GM18870 (cell line): ENCODE data around the gene EVC2.

Source experiments
- ATAC-seq: cut with Tn5 transposase; IDR thresholded peaks from one replicate; pipeline ENCODE4 v1.9.1; 2021; ENCODE audit warnings: moderate library complexity; ENCODE audit not compliant: unreplicated experiment

The EVC2 gene, protein sequence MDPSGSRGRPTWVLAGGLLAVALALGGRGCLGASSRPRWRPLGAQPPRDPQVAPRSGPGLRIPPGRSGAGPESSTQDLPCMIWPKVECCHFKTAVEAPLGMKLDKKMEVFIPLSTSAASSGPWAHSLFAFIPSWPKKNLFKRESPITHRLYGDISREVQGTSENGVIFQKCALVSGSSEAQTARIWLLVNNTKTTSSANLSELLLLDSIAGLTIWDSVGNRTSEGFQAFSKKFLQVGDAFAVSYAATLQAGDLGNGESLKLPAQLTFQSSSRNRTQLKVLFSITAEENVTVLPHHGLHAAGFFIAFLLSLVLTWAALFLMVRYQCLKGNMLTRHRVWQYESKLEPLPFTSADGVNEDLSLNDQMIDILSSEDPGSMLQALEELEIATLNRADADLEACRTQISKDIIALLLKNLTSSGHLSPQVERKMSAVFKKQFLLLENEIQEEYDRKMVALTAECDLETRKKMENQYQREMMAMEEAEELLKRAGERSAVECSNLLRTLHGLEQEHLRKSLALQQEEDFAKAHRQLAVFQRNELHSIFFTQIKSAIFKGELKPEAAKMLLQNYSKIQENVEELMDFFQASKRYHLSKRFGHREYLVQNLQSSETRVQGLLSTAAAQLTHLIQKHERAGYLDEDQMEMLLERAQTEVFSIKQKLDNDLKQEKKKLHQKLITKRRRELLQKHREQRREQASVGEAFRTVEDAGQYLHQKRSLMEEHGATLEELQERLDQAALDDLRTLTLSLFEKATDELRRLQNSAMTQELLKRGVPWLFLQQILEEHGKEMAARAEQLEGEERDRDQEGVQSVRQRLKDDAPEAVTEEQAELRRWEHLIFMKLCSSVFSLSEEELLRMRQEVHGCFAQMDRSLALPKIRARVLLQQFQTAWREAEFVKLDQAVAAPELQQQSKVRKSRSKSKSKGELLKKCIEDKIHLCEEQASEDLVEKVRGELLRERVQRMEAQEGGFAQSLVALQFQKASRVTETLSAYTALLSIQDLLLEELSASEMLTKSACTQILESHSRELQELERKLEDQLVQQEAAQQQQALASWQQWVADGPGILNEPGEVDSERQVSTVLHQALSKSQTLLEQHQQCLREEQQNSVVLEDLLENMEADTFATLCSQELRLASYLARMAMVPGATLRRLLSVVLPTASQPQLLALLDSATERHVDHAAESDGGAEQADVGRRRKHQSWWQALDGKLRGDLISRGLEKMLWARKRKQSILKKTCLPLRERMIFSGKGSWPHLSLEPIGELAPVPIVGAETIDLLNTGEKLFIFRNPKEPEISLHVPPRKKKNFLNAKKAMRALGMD

DNA sequence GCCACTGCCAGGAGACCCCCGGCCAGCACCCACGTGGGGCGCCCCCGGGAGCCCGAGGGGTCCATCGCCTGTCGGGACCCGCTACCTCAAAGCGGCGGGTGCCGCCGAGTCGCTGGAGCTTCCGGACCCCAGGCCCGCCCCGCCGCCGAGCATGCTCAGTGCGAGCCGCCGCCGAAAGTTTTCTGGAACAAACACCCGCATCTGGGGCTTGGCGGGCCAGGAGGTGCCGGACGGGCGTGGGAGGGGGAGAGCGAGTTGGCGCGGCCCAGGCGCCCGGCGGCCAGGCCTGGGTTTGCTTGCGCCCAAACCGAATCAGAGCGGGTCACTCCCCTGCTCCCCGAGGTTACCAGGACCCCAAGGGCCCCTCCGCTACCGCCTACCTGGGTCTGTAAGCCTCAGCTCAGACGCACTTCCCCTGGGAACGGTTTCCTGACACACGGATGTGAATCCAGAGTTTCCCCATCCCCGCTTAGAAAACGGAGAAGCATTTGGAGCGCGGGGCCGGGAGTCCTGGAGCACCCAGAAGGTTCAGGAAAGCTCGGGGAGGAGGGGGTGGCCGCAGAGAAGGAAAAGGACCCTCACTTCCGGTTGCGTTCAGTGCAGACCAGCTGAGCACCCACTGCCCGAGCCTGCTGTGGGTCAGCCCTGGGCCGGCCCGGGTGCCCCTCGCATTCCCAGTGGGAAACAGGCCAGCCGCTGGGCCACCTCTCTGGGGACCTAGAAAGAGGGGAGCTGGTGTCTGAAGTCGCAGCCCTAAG lies at the start of gene EVC2:
EVC2 (minus strand) TSS at position 111 of the 758 bp plus-strand sequence; CDS start at position 65, 46 bp downstream.
- ATAC-seq: no peak

DNA sequence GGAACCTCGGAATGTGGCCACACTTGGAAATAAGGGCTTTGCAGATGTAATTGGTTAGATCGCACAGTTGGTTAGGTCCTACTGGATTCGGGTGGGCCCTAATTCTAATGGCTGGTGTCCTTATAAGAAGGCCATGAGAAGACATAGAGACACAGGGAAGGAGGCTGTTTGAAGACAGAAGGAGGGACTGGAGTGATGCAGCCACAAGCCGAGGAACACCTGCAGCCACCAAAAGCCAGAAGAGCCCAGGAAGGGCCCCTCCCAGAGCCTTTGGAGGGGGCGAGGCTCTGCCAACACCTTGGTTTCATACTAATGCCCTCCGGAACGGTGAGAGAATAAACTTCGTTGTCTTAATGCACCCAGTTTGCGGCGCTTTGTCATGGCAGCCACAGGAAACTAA lies 49.6 kb upstream of the EVC2 start:
- ATAC-seq: no peak

DNA sequence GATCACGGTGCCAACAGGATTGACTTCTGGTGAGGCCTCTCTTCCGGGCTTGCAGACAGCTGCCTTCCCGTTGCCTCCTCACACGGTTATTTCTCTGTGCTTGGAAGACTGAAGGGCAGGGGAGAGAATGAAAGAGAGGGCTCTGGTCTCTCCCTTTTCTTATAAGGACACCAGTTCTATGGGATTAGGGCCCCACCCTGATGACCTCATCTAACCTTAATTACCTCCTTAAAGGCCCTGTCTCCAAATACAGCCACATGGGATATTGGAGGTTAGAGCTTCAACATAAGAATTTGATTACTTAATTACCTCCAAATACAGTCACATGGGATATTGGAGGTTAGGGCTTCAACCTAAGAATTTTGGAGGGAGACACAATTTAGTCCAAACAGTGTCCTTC lies 49.2 kb upstream of the EVC2 start:
- no peak for ATAC-seq

DNA sequence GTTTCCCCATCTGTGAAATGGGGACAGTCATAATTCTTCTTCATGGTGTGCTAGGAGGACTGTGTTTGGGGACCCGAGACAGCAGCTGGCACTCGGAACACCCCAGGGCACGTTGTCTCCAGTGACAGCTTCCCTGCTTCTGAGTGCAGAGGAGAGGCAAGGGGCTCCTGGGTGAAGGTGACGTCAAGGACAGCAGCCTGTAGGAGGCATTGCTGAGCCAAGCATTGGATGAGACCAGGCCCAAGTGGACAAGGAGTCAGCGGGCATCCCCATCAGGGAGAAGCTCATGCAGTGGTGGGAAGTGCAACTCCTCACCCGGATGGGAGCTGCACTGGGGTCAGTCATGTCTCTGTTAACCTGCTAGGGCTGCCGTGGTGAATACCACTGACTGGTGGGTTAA lies 48.7 kb upstream of the EVC2 start:
- no peak for ATAC-seq

DNA sequence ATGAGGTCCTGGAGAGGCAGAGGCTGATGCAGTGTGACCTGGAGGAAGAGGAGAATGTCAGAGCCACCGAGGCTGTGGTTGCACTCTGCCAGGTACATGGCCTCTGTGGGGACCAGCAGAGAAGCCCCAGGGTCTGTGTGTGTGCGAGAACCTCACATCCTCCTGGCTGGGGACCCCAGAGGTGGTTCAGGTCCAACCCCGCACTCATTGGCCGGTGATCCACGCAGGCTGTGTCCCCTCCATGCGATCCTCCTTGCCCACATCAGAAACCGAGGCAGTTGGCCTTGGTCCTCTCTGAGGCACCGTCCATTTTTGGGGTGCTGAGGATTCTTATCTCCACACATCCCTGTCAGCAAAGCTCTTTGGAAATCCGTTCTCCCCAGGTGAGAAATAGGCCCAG lies 47.9 kb upstream of the EVC2 start:
- ATAC-seq: no peak

DNA sequence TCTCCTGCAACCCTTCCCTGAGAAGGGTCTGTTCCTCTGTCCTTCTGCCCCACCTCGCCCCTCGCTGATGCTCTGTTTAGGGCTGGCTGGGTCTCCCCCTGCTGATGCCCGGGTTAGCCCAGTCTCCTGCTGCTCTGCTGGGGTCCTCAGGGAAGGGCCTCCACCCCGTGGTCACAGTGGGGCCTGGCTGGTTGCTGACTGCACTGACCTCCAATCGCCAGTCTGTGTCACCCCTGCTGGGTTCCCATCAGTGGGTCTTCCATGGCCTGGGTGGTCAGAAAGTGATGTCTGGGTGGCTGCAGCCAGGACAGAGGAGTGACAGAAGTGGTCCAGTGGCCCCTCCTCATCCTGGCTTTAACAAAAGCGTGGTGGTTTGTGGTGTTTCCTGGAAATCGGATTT lies 47.3 kb upstream of the EVC2 start:
- ATAC-seq: no peak

DNA sequence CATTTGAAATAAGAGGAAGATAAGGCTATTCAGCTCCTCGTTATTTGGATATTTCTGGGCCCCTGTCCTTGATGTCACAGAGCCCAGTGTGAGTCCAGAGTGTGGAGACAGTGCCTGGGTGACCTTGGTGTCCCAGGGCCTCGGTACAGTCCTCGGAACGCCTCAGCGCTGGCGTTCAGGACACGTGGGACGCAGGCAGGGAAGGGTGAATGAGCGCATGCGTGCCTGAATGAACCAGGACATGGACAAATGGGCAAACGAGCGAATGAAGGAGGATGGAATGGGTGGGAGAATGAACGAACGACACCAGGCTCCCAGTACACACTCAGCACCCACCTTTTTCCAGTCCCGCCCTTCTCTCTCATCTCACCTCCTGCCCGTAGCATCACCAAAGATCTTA lies 46.8 kb upstream of the EVC2 start:
- no peak for ATAC-seq

DNA sequence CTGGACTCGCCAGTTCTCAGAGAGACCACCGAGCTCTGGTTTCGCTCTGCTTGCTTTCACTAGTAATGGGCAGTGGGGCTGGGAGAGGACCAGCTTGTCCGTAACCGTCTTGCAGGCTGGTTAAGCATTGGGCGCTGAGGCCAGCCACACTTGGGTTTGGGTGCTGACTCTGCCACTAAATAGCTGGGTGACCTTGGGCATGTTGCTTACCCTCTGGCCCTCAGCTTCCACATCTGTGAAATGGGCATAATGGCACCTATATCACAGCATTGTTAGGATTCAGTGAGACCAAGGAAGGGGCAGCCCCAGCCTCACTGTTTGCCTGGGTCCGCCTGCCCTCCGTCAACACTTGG lies 46.1 kb upstream of the EVC2 start:
- no peak for ATAC-seq

DNA sequence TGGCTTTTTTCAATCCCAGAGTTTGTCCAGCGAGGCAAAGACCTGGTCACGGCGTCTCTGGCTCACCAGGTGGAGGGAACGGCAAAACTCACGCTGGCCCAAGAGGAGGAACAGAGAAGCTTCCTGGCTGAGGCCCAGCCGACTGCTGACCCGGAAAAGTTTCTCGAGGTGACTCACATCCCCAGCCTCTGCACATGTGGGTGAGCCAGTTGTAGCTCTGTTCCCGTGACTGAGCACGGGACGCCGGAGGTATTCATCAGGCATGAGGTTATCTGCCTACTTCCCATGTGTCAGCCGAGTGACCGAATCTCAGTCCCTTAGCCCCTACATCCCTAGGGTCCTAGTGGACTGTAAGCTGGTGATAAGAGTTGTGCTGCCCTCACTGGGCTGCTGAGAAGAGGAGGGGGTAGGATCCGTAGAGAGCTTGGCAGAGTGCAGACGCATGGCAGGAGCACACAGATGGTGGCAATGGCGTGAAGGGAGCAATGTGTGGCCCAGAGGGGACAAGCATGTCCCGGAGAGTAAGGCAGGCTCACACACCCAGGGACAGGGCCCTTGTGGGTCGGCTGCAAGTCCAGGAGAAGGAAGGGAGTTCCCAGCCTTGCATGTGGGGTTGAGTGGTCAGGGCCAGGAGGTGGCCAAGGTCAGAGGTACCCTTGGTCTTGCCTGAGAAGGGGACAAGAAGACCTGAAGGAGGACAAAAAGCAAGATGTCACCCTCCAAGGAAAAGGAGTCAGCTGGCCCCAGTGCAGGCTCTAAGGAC lies 45.6 kb upstream of the EVC2 start:
- ATAC-seq: no peak

DNA sequence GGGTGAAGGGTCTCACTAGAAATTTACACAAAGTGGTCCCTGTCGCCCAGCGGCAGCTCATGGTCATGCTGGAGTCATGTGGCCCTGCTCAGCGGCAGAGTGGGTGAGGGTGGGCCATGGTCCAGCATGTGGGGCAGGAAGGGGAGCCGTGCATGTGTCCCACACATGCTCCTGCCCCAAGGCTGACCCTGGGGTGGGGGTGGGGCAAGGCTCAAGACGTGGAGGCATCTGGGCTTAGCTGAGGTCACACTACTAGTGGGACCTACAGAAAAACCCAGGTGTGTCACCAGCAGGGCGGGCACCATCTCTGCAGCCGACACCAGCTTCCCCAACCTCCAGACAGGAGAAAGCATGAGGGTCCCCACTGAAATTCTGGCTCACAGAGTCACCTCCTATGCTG lies 45.0 kb upstream of the EVC2 start:
- no peak for ATAC-seq

DNA sequence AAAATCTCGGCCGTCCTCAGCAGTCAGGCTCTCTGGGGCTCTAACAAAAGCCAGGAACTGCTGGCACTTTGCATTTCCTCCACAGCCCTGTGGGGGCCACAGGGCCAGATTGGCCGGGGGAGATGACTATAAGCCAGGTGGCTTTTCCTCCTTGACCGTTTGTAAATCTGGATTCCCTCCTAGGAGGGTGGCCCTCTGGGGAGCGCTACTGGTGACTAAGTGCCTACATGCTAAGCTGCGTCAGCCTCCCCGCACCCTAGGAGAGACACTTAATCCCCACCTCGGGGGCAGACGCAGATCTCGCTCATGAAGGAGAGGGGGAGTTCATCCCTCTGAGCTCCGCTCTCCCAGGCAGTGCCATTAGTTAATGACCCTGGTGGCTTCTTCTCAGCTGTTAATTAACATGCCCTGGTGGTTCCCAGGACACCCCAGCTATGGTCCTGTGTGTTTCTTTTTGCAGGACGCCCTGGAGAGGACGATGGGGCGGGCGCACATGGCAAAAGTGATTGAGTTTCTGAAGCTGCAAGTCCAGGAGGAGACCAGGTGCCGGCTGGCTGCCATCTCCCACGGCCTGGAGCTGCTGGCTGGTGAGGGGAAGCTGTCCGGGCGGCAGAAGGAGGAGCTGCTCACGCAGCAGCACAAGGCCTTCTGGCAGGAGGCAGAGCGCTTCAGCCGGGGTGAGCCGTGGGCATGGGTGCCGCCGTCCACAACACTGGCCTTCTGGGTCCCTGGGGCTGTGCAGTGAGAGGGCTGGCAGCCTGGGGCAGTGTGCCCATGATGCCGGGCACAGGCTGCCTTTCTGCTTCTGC lies 44.2 kb upstream of the EVC2 start:
- ATAC-seq: no peak

DNA sequence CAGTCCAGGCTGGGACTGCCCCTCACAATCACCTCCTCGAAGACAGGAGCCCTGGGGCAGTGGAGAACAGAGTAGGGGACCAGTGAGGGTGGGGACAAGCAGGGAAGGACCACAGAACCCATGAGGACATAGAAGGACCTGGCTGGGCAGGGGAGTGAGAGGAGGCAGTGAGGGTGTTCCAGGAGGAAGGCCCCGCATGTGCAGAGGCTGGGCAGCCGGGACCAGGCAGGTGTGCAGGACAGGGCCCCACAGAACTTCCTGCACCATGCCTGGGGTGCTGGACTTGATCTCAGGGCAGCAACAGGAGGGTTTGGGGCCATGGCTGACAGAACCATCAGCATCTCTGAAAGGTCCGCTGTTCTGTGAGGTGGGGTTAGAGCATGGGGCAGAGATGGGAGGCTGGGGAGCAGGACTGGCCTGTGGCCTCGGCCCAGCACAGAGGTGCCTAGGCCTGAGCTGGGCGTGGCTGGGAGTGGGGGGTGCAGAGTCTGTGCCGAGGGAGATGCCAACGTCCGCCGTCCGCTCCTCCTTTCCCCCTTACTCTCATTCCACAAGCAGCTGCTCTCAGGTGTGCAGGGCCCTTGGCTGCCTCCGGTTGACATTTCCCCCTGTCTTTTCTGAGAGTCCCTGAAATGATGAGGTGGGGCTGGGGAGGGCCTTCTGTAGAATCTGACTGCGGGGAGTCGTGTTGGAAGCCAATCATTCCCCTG lies 43.5 kb upstream of the EVC2 start:
- ATAC-seq: no peak

DNA sequence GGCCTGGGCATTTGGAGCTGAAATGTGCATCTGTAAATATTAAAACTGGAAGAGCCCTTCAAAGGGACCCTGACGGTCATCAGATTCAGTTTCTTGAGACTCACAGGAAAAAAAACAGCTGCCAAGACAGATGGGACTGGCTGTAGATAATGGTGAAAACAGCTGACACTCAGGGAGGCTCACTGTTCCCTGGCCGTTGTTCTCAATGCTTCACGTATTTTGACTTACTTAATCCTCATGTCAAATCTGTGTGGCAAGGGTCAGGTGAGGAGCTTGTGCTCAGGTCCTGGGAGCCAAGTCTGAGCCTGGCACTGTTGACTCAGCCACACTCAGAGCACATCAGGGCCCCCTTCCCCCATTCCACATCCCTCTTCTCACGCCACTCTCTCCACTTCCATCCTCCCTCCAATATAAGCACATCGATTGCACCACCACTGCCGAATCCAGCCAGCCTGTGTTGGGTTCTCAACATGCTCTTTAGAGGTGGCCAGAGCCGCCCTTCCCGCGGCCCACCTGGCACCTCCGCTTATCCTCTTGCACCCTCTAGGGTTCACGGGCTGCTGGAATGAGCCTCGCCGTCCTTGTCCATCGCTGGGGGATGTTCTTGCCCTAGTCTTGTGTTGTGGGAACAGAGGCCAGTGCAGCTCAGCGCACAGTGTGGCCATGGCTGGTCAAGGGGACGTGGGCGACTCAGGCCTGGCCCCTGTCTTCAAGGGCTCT lies 42.7 kb upstream of the EVC2 start:
- ATAC-seq: no peak

DNA sequence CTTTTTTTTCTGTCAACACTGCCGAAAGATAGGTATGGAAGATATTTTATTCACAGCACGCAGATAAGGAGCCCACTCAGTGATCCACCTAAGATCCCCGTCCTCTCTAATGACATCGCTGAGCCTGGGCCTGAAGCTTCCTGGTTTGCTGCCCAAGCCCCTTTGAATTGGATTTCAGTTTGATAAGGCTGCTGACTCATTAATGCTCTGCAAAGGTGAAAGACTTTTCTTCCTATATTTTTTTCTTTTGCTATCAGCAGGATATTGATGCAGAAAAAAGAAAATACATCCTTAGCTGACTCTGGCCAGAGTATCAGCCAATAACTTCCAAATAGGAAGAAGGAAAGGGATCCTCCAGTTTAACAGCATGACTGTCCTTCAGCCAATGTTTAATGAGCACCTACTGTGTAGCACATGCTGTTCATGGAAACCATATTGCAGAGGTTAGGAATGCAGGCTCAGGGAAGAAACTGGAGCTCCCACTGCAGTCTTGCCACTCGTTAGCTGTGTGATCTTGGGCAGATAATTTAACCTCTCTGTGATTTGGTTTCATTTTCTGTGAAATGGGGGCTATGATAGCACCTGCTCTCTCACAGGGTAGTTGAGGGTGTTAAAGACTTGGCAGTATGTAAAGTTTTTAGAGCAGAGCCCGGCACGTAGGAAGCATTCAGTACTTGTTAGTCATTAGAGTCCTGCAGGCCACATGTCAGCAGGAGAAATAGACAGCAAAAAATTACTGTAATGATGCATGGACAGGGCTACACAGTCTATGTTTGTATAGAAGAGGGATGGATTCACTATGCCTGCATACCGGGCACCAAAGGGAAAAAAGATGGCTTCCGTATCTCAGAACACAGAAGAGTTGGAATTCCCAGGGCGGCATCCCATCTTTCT lies 41.9 kb upstream of the EVC2 start:
- no peak for ATAC-seq

DNA sequence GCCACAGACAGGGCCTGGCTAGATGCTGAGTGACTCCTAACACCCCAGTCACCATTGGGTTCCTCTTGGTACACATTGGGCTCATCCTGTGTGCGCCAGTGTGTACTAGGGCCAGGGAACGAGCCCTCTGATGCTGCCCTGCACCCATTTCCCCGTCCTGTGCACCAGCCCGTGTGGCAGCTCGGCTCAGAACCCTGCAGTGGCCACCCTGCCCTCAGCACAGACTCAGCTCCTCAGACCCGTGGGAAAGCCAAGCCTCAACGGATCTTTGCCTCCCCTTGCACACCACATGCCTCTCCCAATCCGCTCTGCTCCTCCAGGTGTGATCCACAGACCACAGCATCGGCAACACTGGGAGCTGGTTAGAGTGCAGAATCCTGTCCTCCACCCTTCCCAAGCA lies 41.2 kb upstream of the EVC2 start:
- no peak for ATAC-seq

DNA sequence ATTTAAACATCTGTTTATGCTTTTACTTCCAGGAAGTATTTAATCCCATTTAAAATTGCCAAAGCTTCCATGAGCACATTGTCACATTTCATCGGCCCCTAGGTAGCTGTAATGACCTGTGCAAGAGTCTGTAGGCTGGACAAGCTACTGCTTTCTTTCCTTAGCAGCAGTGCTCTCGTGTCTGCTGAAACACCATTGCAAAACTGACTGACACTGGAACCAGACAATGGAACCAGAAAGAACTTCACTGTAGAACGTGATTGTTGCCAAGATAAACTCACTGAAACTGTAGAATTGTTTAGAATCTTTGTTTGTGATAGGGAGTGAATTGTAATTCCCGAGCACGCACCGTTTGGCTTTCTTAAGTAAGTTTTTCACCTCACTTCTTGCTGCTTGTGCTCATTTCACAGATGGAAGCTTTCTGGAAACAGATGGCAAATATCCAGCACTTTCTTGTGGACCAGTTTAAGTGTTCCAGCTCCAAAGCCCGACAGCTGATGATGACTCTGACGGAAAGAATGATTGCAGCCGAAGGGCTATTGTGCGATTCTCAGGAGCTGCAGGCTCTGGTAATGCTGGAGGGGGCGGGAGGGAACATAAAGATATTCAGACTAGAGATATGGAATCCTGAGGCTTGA lies 39.5 kb upstream of the EVC2 start:
- ATAC-seq: no peak
